C4-2B (cell line): ENCODE measurements around the gene COX7A2.

Source experiments
- CTCF ChIP-seq: fragments of 450-650 bp; conservative IDR thresholded peaks from 2 replicates; pipeline ENCODE4 v1.5.1; 2017; ENCODE audit warnings: mild to moderate bottlenecking
- ZFX ChIP-seq: fragments of 450-650 bp; IDR thresholded peaks from 2 replicates; pipeline ENCODE4 v1.6.1; 2017

- TF ChIP-seq CTCF: no peak
- no peak for TF ChIP-seq ZFX
Measured at GRCh38 chr6:75211920-75212590, 31.5 kb downstream of the COX7A2 start.
